Measurements from ENCODE around the gene SPIN2B.

GRCh38 chrX:57138674-57139073 lies 17.3 kb upstream of the SPIN2B start:
- TF ChIP-seq CTCF (conservative IDR thresholded peaks at IDR 0.05 in 1 of 2, IDR thresholded peaks at IDR 0.05 in 1 of 2; ENCODE audit: low read depth in 1 of 2, low read length in 2 of 2): no peak
- no peak for TF ChIP-seq EZH2 (IDR thresholded peaks at IDR 0.05; ENCODE audit: low read length, missing control alignments)
